GM12801 (cell line): ENCODE measurements around the gene FMO5.

Experiments
- CTCF ChIP-seq: IDR thresholded peaks from one replicate; pipeline ENCODE4 v1.5.1; 2011; ENCODE audit warnings: control low read depth; ENCODE audit not compliant: insufficient read length; ENCODE audit errors: extremely low read depth

The FMO5 gene

DNA sequence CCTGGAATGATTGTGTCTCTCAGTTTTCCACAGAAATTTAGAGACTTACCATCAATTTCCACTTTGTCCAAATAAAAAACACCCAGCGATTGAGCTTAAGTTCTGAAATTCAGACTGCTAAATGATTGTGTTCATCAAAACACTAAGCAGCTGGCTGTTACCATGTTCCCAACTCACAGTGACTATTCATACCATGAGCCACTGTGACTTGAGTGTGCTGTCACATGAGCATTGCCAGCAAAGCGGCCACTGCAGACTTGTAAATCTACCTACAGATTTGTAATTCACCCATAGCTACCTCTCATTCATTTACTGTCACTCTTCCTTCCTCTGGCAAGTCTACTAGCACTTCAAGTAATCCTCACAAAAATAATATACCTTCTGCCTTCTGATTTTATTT, 35.6 kb downstream of the FMO5 start:
- TF ChIP-seq CTCF: no peak

DNA sequence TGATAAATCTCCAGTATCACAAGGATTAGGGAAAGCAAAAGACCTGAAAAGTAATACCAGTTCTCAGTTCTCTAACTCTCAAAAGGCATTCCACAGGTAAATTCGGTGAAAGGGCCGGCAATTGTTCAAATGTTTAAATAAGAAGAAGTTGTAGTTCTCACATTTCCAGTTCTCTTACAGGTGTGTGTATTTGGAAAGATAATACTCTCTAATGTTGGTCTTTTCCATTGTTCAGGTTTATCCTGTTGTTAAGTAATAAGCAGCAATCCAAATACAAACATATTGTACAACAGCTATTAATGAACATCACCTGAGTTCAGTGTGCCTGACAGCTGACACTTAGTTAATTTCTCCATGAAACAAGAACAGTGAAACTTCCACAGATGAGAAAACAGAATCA, 39.7 kb downstream of the FMO5 start:
- no peak for TF ChIP-seq CTCF

DNA sequence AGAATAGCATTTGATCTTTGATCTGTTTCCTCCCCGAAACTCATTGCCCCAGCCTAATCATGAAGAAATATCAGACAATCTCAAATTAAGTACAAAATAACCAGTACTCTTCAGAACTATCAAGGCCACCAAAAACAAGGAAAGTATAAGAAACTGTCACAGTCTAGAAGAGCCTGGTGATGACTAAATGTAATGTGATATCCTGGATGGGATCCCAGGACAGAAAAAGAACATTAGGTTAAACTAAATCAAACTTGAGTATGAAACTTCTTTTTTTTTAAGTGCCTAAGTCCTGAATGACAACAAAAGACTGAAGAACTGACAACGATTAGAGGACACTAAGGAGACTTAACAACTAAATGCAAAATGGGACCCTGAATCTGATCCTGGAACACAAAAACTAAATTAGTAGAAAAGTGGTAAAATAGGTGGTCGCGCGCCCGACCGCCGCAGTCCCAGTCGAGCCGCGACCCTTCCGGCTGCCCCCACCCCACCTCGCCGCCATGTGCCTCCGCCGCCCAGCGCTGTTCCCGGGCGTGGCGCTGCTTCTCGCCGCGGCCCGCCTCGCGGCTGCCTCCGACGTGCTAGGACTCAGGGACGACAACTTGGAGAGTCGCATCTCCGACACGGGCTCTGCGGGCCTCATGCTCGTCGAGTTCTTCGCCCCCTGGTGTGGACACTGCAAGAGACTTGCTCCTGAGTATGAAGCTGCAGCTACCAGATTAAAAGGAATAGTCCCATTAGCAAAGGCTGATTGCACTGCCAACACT, 47.3 kb downstream of the FMO5 start:
- TF ChIP-seq CTCF: no peak

DNA sequence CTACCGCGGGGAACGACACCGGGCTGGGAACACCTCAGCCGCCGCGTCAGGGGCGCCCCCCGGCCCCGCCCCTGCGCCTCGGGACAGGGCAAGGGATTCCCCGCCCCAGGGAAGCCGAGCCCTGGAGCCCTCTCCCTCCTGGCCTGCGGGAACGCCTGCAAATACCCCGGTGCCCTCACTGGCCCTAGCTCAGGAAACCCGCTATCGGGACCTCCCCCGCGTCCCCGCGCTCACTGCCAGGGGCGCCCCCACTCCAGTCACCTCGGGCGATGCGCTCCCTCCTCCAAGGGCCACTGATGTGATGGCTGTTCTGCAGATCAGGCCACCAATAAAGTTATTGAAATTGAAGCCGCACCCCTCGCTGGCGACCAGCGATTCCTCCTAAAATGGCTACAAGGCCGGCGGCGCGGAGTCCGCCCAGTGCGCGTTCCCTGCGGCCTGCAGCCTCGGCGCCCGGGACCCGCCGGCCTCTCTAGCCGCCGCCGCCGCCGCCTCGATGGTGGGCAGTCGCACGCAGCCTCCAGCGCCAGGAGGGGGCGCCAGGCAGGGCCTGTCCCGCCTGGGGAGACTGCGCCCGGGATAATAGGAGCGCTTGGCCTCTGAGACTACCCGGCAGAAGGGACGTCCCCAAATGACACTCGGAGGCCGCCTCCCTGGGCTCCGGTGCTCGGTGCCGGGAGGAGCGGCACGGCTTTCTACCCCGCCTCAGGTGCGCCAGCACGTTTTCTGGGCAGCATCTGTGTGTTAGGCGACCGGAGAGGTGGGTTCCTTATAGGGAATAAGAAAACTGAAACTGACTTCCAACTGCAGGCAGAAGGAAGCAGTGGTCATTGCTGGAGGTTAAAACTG, 52.7 kb downstream of the FMO5 start, which contains the start of gene PRKAB2:
TSS of gene PRKAB2 (minus strand) at position 303 of the 849 bp plus-strand sequence. CDS start 326 bp downstream, outside the sequence.
- TF ChIP-seq CTCF: no peak

DNA sequence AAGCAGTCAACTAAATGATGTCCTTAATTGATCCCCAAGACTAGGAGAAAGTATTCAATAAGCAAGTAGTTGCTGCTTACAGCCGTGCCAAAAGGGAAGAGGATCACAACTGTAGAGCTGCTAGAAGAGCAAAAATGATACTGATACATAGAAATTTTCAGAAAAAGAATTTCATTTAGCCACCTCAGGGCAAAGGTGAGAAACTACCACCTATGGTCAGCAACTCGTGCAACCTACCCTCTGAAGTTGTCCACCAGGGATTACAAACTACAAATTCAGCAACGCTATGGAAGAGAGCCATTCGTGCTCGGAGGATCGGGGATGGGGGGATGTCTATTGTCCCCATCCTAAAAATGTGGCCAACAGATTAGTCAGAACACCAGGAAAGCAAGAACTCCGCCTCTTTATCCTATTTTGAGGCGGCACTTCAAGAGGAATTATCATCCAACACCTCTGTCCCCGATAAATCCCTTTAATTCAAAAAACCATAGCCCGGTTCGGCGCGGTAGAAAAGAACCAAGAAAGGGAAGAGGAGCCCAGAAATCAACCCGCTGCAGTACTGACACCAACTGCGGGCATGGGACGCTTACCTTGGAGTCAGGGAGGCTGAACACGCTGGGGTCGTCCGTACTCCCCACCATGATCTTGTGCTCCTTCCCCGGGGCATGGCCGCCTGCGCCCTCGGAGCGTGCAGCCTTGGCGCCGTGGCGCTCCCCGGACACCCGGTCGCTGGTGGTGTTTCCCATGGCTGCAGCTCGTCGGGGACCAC, 53.6 kb downstream of the FMO5 start:
- TF ChIP-seq CTCF: no peak

DNA sequence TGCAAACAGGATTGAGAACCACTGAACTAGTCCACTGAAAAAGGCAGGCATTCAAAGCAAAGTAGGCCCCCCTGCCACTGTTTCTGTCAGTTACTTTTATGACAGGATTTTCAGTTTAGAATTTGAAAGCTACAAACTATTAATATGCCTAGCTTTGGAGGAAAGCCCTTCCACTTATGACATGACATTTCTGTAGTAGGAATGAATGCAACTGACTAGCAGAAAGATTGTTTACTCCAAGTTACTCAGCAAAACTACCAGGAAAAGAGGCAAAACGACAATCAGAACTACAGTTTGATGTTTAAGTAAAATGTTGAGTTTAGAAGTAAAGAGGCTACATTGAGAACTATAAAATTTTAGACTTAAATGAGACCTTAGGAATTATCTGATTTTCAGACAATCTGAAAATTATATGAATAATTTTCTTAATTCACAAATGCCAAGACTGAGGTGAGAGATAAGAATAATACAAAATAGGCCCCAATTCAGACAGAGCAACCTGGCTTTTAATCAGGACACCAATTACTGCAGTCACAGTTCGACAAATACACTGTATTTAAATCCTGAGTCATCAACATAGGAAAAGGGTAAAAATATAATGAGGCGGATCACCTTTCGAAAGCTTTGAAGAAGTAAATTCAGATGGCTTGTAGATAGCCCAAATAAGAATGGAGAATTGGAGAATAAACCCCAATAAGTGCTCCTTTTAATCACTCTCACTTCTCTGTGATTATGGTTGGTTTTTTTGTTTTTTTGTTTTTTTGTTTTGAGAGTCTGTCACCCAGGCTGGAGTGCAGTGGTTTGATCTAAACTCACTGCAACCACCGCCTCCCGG, 55.1 kb downstream of the FMO5 start:
- no peak for TF ChIP-seq CTCF

DNA sequence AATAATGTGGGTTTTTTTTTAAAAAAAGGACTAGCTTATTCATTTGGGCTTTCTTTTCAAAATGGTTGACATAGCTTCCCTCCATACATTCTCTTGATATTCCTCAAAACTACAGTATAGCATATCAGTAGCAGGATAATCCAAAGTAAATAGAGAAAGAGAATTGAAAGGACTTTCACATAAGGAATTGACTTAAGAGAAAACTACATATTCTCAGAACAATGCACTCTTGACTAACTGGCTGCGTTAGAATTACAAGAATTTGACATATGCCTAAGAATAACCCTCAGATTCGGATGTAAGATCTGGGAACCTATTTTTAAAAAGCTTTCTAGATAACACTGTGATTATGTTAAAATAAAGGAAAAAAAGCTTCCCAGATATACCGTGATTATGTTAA, 56.0 kb downstream of the FMO5 start:
- TF ChIP-seq CTCF: no peak
